A673 (cell line): ENCODE data around the gene RASAL2. TPM values are rescaled to one million over a fixed set of nuclear protein-coding genes. Genes with fewer than 3 reads are reported as not detected.
"Not testable (repeated sequence)": the region's sequence is repeated elsewhere in the genome, so short reads cannot be mapped to it uniquely, and the experiment has no call there.

Experiments
- BruUV-seq: library from RNA; stranded (reverse); fragments of 400-500 nt; replicated peaks from 2 replicates; lab custom pipeline; 2021; lab: Mats Ljungman, UMichigan
- CTCF ChIA-PET: fragments of 300-600 bp; sonication (Branson Sonifier 250); formaldehyde crosslinking; loops from one replicate; lab custom pipeline; 2022; ENCODE audit warnings: antibody characterized with exemption; lab: Charles Lee
- POLR2A ChIA-PET: fragments of 300-600 bp; sonication (Branson Sonifier 250); formaldehyde crosslinking; loops from one replicate; lab custom pipeline; 2022; ENCODE audit warnings: antibody characterized with exemption; ENCODE audit not compliant: low non-redundant PET; lab: Charles Lee
- DNase-seq: peaks from one replicate; pipeline ENCODE4 v3.0.0-alpha.2; 2015; ENCODE audit warnings: low spot score
- H3K27ac ChIP-seq: fragments of 200-600 bp; sonication (generic); 2 replicates; pipeline ENCODE4 v1.5.1; 2016; ENCODE audit warnings: mixed run types, low read depth, mild to moderate bottlenecking, mixed read lengths, antibody characterized with exemption, low read length; ENCODE audit not compliant: poor library complexity, severe bottlenecking
- H3K27me3 ChIP-seq: fragments of 200-600 bp; sonication (generic); replicated peaks from 2 replicates; pipeline ENCODE4 v1.6.1; 2017; ENCODE audit warnings: mixed run types, low read depth, mild to moderate bottlenecking, mixed read lengths, antibody characterized with exemption, low read length; ENCODE audit not compliant: insufficient read depth, poor library complexity
- H3K36me3 ChIP-seq: fragments of 200-600 bp; sonication (generic); 2 replicates; pipeline ENCODE4 v1.6.1; 2016; ENCODE audit warnings: mixed run types, mild to moderate bottlenecking, mixed read lengths, antibody characterized with exemption, low read length; ENCODE audit not compliant: insufficient read depth, poor library complexity, severe bottlenecking
- H3K4me1 ChIP-seq: fragments of 200-600 bp; sonication (generic); 2 replicates; pipeline ENCODE4 v1.6.1; 2017; ENCODE audit warnings: mixed run types, mild to moderate bottlenecking, mixed read lengths, antibody characterized with exemption, low read length; ENCODE audit not compliant: insufficient read depth, poor library complexity, severe bottlenecking
- H3K4me3 ChIP-seq: fragments of 200-600 bp; sonication (generic); 2 replicates; pipeline ENCODE4 v1.5.1; 2016; ENCODE audit warnings: low read depth, mixed run types, mild to moderate bottlenecking, mixed read lengths, low read length; ENCODE audit not compliant: poor library complexity, severe bottlenecking
- H3K9me3 ChIP-seq: fragments of 200-600 bp; sonication (generic); 2 replicates; pipeline ENCODE4 v1.6.1; 2016; ENCODE audit warnings: mixed run types, low read depth, mild to moderate bottlenecking, mixed read lengths, antibody characterized with exemption, low read length; ENCODE audit not compliant: poor library complexity, severe bottlenecking
- CTCF ChIP-seq: fragments of 300-800, 200-600 bp; sonication (generic); conservative IDR thresholded peaks from 2 replicates; pipeline ENCODE4 v1.5.1; 2017; ENCODE audit warnings: low read depth, mild to moderate bottlenecking, antibody characterized with exemption, low read length, moderate library complexity, mixed read lengths
- EZH2 ChIP-seq: fragments of 200-600 bp; sonication (generic); IDR thresholded peaks from 2 replicates; pipeline ENCODE4 v1.6.1; 2017; ENCODE audit warnings: borderline replicate concordance, low read depth, mild to moderate bottlenecking, mixed read lengths, antibody characterized with exemption, low read length; ENCODE audit not compliant: poor library complexity, severe bottlenecking
- intact Hi-C: fragments of 100-400 bp; cut with micrococcal nuclease; formaldehyde crosslinking; loops from one replicate; pipeline ENCODE4 v1.10.0; 2022; ENCODE audit not compliant: unreplicated experiment
- total RNA-seq: library from RNA; stranded (reverse); gene quantifications from 2 replicates; pipeline ENCODE4 v1.2.3, GENCODE V29; 2021

The RASAL2 gene
- total RNA-seq, 1 experiment from 2014 or later: 8.3 TPM

- CTCF ChIA-PET: no interaction called here
- BruUV-seq: no TSS peak
- H3K27ac ChIP-seq: no peak overlapping the region
These were observed 7.1 kb upstream of the RASAL2 start for GRCh38 chr1:178086766-178087165.

GRCh38 chr1:178088651-178089050, 5.3 kb upstream of the RASAL2 start:
- intact Hi-C loops: no loop called here
- no peaks in the 10 kb centered on the region for H3K36me3 ChIP-seq
- no peak for TF ChIP-seq CTCF
- TF ChIP-seq EZH2: no peak
- no peak overlapping the region for H3K4me3 ChIP-seq
- BruUV-seq: no TSS peak
- ChIA-PET POLR2A (no interaction called here), CTCF (no interaction called here)
- H3K27ac ChIP-seq: no peak overlapping the region
- peaks cover 6% of the 10 kb centered on the region for H3K4me1 ChIP-seq
- no peaks in the 10 kb centered on the region for H3K9me3 ChIP-seq
- DNase-seq: no peak
- no peaks in the 10 kb centered on the region for H3K27me3 ChIP-seq

More at GRCh38 chr1:178086766-178087165, 7.1 kb upstream of the RASAL2 start:
- no peaks in the 10 kb centered on the region for H3K36me3 ChIP-seq
- no peaks in the 10 kb centered on the region for H3K4me1 ChIP-seq
- H3K9me3 ChIP-seq: no peaks in the 10 kb centered on the region
- POLR2A ChIA-PET: no interaction called here
- no peak overlapping the region for H3K4me3 ChIP-seq
- DNase-seq: no peak
- intact Hi-C loops: no loop called here
- TF ChIP-seq EZH2 (no peak), CTCF (no peak)
- no peaks in the 10 kb centered on the region for H3K27me3 ChIP-seq

- H3K27ac ChIP-seq, H3K27me3 ChIP-seq, BruUV-seq, H3K36me3 ChIP-seq, H3K9me3 ChIP-seq, DNase-seq, POLR2A ChIA-PET, intact Hi-C loops, H3K4me3 ChIP-seq, CTCF ChIA-PET: not testable (repeated sequence)
- peaks cover 17% of the 10 kb centered on the region for H3K4me1 ChIP-seq
These were observed 2.5 kb upstream of the RASAL2 start for GRCh38 chr1:178091454-178091853.

GRCh38 chr1:178091986-178092745, 1.7 kb upstream of the RASAL2 start:
- BruUV-seq: no TSS peak
- H3K27me3 ChIP-seq: no peaks in the 10 kb centered on the region
- H3K4me1 ChIP-seq: peaks cover 17% of the 10 kb centered on the region
- TF ChIP-seq CTCF: no peak
- TF ChIP-seq EZH2: no peak
- DNase-seq: no peak
- intact Hi-C loops: no loop called here
- no peaks in the 10 kb centered on the region for H3K36me3 ChIP-seq
- H3K9me3 ChIP-seq: no peaks in the 10 kb centered on the region
- POLR2A ChIA-PET: no interaction called here
- H3K4me3 ChIP-seq: peak overlapping the region; percentile 92
- no peak overlapping the region for H3K27ac ChIP-seq
- CTCF ChIA-PET: no interaction called here
